CD4-positive, CD25-positive, alpha-beta regulatory T cell (primary cell): ENCODE results near the gene ADAMTS9. TPM values are rescaled to one million over a fixed set of nuclear protein-coding genes. Genes with fewer than 3 reads are reported as not detected.

ENCODE experiments used
- ATAC-seq, 2 donors: fragments of 150-1000 bp; cut with Tn5 transposase; one replicate each; pipeline ENCODE4 v1.10.0; 2021; ENCODE audit warnings: low read depth in 2 of 2, moderate number of reproducible peaks in 2 of 2, moderate library complexity in 1 of 2
- DNase-seq, 3 donors: peaks; one replicate each; pipeline versions ENCODE4 v3.0.0 to v3.0.0-alpha.2; 2012 to 2022; ENCODE audit warnings: mixed read lengths in 1 of 3
- H3K27ac ChIP-seq: one replicate; pipeline ENCODE4 v1.7.0; 2013; ENCODE audit warnings: mild to moderate bottlenecking, low read length; ENCODE audit not compliant: insufficient read depth, poor library complexity, severe bottlenecking
- H3K27me3 ChIP-seq: one replicate; pipeline ENCODE4 v1.7.0; 2013; ENCODE audit warnings: low read length; ENCODE audit not compliant: control insufficient read depth, insufficient read depth
- H3K36me3 ChIP-seq: one replicate; pipeline ENCODE4 v1.7.0; 2013; ENCODE audit warnings: mild to moderate bottlenecking, low read length, moderate library complexity; ENCODE audit not compliant: control insufficient read depth, insufficient read depth
- H3K4me1 ChIP-seq: 2 replicates; pipeline ENCODE4 v1.7.0; 2013; ENCODE audit warnings: mild to moderate bottlenecking, low read length; ENCODE audit not compliant: insufficient read depth, control insufficient read depth, poor library complexity, severe bottlenecking
- H3K4me3 ChIP-seq: one replicate; pipeline ENCODE4 v1.7.0; 2013; ENCODE audit warnings: low read depth, mild to moderate bottlenecking, low read length, moderate library complexity
- H3K9me3 ChIP-seq, 2 experiments: 1 replicate in 1 of 2; 2 replicates in 1 of 2; pipeline ENCODE4 v1.7.0; 2013; ENCODE audit warnings: low read length in 2 of 2, mild to moderate bottlenecking in 1 of 2, moderate library complexity in 1 of 2; ENCODE audit not compliant: control insufficient read depth in 2 of 2
- H3K27ac Mint-ChIP-seq, 3 donors: one replicate each; pipeline ENCODE4 v1.8.0; 2020 to 2022; ENCODE audit warnings: mild to moderate bottlenecking in 3 of 3, mixed read lengths in 3 of 3, moderate library complexity in 2 of 3
- H3K27me3 Mint-ChIP-seq: one replicate; pipeline ENCODE4 v1.8.0; 2022; ENCODE audit warnings: mild to moderate bottlenecking, mixed read lengths
- H3K36me3 Mint-ChIP-seq: one replicate; pipeline ENCODE4 v1.8.0; 2020; ENCODE audit warnings: mixed read lengths
- H3K4me1 Mint-ChIP-seq, 4 donors: one replicate each; pipeline ENCODE4 v1.8.0; 2020 to 2022; ENCODE audit warnings: mixed read lengths in 4 of 4, mild to moderate bottlenecking in 1 of 4
- H3K4me3 Mint-ChIP-seq, 4 donors: one replicate each; pipeline ENCODE4 v1.8.0; 2020 to 2022; ENCODE audit warnings: mild to moderate bottlenecking in 4 of 4, mixed read lengths in 4 of 4, moderate library complexity in 3 of 4
- H3K9me3 Mint-ChIP-seq, 7 donors: one replicate each; pipeline ENCODE4 v1.8.0; 2020 to 2022; ENCODE audit warnings: mixed read lengths in 7 of 7, mild to moderate bottlenecking in 3 of 7, moderate library complexity in 2 of 7
- polyA plus RNA-seq, 4 donors: library from polyadenylated mRNA; unstranded; fragments of 300-500 nt; fragmentation: Illumina TruSeq; gene quantifications; one replicate each; pipeline ENCODE4 v1.2.3, GENCODE V29; 2021
- total RNA-seq: library from RNA; stranded (reverse); gene quantifications from one replicate; pipeline ENCODE4 v1.2.3, GENCODE V29; 2022

Gene ADAMTS9
- total and polyA plus RNA-seq, 5 donors from 2014 or later = 0.12 TPM; not detected in 4

- no peaks in the 10 kb centered on the region for H3K36me3 ChIP-seq
- peaks cover 0 to 2% (median 0%) of the 10 kb centered on the region in 7 donors for H3K9me3 Mint-ChIP-seq
- no peak overlapping the region for H3K4me3 Mint-ChIP-seq
- no peak overlapping the region for H3K27ac ChIP-seq
- H3K27me3 Mint-ChIP-seq = no peaks in the 10 kb centered on the region
- no peak overlapping the region for H3K4me3 ChIP-seq
- H3K4me1 Mint-ChIP-seq = no peaks in the 10 kb centered on the region
- H3K27ac Mint-ChIP-seq = no peak overlapping the region
- no peaks in the 10 kb centered on the region for H3K27me3 ChIP-seq
- H3K9me3 ChIP-seq = no peaks in the 10 kb centered on the region
- H3K36me3 Mint-ChIP-seq = no peaks in the 10 kb centered on the region
- DNase-seq (no peak), ATAC-seq (no peak)
- H3K4me1 ChIP-seq = no peaks in the 10 kb centered on the region
Measured at GRCh38 chr3:64638981-64639481, 48.8 kb downstream of the ADAMTS9 start.

DNA sequence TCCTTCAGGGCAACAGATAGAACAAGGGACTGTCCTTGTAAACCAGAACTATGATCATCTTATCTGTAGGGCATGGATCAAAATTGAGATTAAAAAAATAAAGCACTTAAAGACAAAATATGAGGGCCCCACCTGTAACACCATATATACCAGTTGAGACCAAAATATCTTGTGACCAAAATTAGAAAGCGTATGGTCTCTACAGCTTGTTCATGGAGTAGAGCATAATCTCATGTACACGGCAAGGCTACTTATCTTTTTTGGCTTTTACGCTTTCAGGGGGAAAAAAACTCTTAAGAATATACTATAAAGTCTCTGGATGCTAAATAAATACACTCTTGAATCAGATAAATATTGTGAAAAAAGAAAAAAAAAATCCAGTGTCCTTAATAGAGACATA lies 49.3 kb downstream of the ADAMTS9 start:
- no peak for ATAC-seq
- no peak overlapping the region for H3K4me3 ChIP-seq
- Mint-ChIP-seq H3K27ac (no peak overlapping the region), H3K4me3 (no peak overlapping the region), H3K9me3 (peaks cover 0 to 2% (median 0%) of the 10 kb centered on the region in 7 donors), H3K4me1 (no peaks in the 10 kb centered on the region), H3K27me3 (no peaks in the 10 kb centered on the region), H3K36me3 (no peaks in the 10 kb centered on the region)
- H3K9me3 ChIP-seq = no peaks in the 10 kb centered on the region
- no peaks in the 10 kb centered on the region for H3K36me3 ChIP-seq
- no peaks in the 10 kb centered on the region for H3K27me3 ChIP-seq
- H3K4me1 ChIP-seq = no peaks in the 10 kb centered on the region
- DNase-seq = no peak
- no peak overlapping the region for H3K27ac ChIP-seq

- Mint-ChIP-seq H3K9me3 (peaks cover 0 to 2% (median 0%) of the 10 kb centered on the region in 7 donors), H3K27me3 (no peaks in the 10 kb centered on the region), H3K27ac (no peak overlapping the region), H3K36me3 (no peaks in the 10 kb centered on the region), H3K4me1 (no peaks in the 10 kb centered on the region), H3K4me3 (no peak overlapping the region)
- Histone ChIP-seq H3K27ac (no peak overlapping the region), H3K4me1 (no peaks in the 10 kb centered on the region), H3K4me3 (no peak overlapping the region), H3K27me3 (no peaks in the 10 kb centered on the region), H3K36me3 (no peaks in the 10 kb centered on the region), H3K9me3 (no peaks in the 10 kb centered on the region)
- no peak for DNase-seq
- no peak for ATAC-seq
Measured at GRCh38 chr3:64634417-64634816, 53.4 kb downstream of the ADAMTS9 start.

GRCh38 chr3:64631951-64632350 lies 55.8 kb downstream of the ADAMTS9 start:
- no peaks in the 10 kb centered on the region for H3K9me3 ChIP-seq
- no peaks in the 10 kb centered on the region for H3K36me3 Mint-ChIP-seq
- ATAC-seq = no peak
- no peak overlapping the region for H3K27ac Mint-ChIP-seq
- no peak overlapping the region for H3K4me3 ChIP-seq
- no peak overlapping the region for H3K4me3 Mint-ChIP-seq
- H3K4me1 ChIP-seq = no peaks in the 10 kb centered on the region
- no peaks in the 10 kb centered on the region for H3K27me3 ChIP-seq
- no peaks in the 10 kb centered on the region for H3K27me3 Mint-ChIP-seq
- H3K9me3 Mint-ChIP-seq = peaks cover 0 to 3% (median 1%) of the 10 kb centered on the region in 7 donors
- no peaks in the 10 kb centered on the region for H3K4me1 Mint-ChIP-seq
- H3K36me3 ChIP-seq = no peaks in the 10 kb centered on the region
- no peak for DNase-seq
- no peak overlapping the region for H3K27ac ChIP-seq

DNA sequence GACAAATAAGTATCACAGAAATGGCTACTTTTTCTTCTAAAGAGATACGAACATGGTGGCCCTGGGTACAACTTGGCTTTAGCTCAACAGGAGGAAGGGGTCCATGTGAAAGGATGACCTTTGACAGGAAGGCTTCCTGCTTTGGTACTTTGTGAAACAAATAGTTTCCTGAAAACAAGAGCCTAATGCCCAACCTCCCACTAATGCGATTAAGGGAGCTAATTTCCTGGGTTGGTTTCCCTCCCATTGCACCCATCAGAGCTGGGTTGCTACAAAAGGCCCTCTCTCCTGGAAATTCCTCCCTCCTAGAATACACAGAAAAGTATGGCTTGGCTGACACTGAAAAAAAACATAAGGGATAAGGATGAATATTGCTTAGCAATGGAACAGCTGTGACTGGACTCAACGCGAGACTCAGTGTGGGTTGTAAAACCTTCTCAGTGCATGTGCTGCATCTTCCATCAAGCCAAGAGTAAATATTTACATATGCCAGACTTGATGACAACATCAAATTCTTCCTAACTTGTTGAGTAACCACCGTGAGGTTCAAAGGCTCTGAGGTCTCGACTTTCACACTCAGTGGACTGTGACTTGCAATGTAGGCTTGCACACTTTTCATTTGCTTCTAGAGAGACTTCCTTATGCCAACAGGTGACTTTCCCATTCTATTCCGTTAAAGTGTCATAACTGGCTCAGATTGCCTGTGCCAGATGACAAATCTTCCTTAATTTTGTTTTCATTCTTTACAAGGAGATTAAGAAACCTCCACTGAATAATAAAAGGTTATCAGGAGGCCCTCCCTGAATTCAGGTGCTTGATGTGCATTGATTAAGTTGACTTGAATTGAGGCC lies 60.1 kb downstream of the ADAMTS9 start:
- DNase-seq = no peak
- H3K9me3 Mint-ChIP-seq = peaks cover 0 to 7% (median 1%) of the 10 kb centered on the region in 7 donors
- no peak overlapping the region for H3K4me3 Mint-ChIP-seq
- H3K27me3 ChIP-seq = no peaks in the 10 kb centered on the region
- no peaks in the 10 kb centered on the region for H3K4me1 ChIP-seq
- H3K36me3 Mint-ChIP-seq = no peaks in the 10 kb centered on the region
- no peak overlapping the region for H3K27ac ChIP-seq
- H3K27me3 Mint-ChIP-seq = no peaks in the 10 kb centered on the region
- H3K4me1 Mint-ChIP-seq = no peaks in the 10 kb centered on the region
- ATAC-seq = no peak
- no peak overlapping the region for H3K4me3 ChIP-seq
- no peak overlapping the region for H3K27ac Mint-ChIP-seq
- H3K36me3 ChIP-seq = no peaks in the 10 kb centered on the region
- H3K9me3 ChIP-seq = no peaks in the 10 kb centered on the region

DNA sequence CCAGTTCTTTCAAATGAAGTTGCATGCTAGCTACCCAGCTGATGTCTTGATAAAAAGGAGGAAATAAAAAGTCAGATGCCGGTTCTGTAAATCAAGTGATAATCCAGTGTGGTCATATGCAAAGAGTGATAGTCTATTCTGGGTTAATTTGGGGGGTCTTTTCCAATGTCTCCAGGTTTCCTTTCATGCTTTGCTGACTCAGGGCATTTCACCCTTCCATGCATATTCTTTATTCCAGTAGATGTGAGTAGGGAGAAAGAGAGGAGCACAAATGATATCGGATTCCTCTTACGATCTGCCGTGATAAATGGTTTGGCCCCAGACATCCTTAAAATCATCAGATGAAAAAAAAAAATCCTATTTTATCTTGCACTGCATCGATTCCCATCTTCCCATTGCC lies 60.8 kb downstream of the ADAMTS9 start:
- Mint-ChIP-seq H3K4me3 (no peak overlapping the region), H3K36me3 (no peaks in the 10 kb centered on the region), H3K4me1 (no peaks in the 10 kb centered on the region), H3K27me3 (no peaks in the 10 kb centered on the region), H3K9me3 (peaks cover 0 to 10% (median 1%) of the 10 kb centered on the region in 7 donors), H3K27ac (no peak overlapping the region)
- Histone ChIP-seq H3K4me3 (no peak overlapping the region), H3K27me3 (no peaks in the 10 kb centered on the region), H3K4me1 (no peaks in the 10 kb centered on the region), H3K36me3 (no peaks in the 10 kb centered on the region), H3K27ac (no peak overlapping the region), H3K9me3 (no peaks in the 10 kb centered on the region)
- no peak for DNase-seq
- ATAC-seq = no peak

DNA sequence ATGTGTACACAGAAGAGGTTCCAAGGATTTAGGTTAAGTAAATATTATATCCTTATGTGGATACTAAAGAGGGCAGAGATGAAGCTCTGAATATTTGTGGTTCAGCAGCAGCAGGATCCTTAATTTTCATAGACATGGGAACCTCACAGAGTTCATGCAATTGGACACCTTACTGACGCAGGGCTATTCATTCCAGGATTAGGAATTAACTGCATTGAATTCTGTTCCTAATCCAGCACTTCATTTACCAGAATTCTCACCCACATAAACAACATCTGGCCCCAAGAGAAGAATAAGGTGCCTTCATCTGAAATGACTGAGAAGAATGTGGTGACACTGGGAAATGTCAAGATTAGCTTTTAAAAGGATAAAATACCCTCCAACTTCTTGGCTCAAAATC lies 62.4 kb downstream of the ADAMTS9 start:
- H3K4me1 ChIP-seq = no peaks in the 10 kb centered on the region
- H3K4me3 ChIP-seq = no peak overlapping the region
- no peaks in the 10 kb centered on the region for H3K9me3 ChIP-seq
- H3K4me1 Mint-ChIP-seq = no peaks in the 10 kb centered on the region
- H3K9me3 Mint-ChIP-seq = peaks cover 0 to 10% (median 3%) of the 10 kb centered on the region in 7 donors
- no peak overlapping the region for H3K27ac Mint-ChIP-seq
- ATAC-seq = no peak
- DNase-seq = no peak
- no peaks in the 10 kb centered on the region for H3K27me3 ChIP-seq
- no peaks in the 10 kb centered on the region for H3K36me3 ChIP-seq
- H3K36me3 Mint-ChIP-seq = no peaks in the 10 kb centered on the region
- H3K27me3 Mint-ChIP-seq = no peaks in the 10 kb centered on the region
- no peak overlapping the region for H3K27ac ChIP-seq
- no peak overlapping the region for H3K4me3 Mint-ChIP-seq

- ATAC-seq = no peak
- Mint-ChIP-seq H3K9me3 (peaks cover 0 to 10% (median 1%) of the 10 kb centered on the region in 7 donors), H3K27me3 (no peaks in the 10 kb centered on the region)
Measured at GRCh38 chr3:64623125-64623524, 64.7 kb downstream of the ADAMTS9 start.

More at GRCh38 chr3:64623125-64623524, 64.7 kb downstream of the ADAMTS9 start:
- Histone ChIP-seq H3K27ac (no peak overlapping the region), H3K27me3 (no peaks in the 10 kb centered on the region), H3K4me1 (no peaks in the 10 kb centered on the region), H3K9me3 (no peaks in the 10 kb centered on the region), H3K36me3 (no peaks in the 10 kb centered on the region), H3K4me3 (no peak overlapping the region)
- H3K36me3 Mint-ChIP-seq = no peaks in the 10 kb centered on the region
- no peak overlapping the region for H3K27ac Mint-ChIP-seq
- no peak overlapping the region for H3K4me3 Mint-ChIP-seq
- H3K4me1 Mint-ChIP-seq = no peaks in the 10 kb centered on the region
- no peak for DNase-seq
